Measurements from ENCODE around the gene AP5S1.

GRCh38 chr20:3819411-3820047 lies 818 bp upstream of the AP5S1 start:
- TF ChIP-seq, protein P1, sequence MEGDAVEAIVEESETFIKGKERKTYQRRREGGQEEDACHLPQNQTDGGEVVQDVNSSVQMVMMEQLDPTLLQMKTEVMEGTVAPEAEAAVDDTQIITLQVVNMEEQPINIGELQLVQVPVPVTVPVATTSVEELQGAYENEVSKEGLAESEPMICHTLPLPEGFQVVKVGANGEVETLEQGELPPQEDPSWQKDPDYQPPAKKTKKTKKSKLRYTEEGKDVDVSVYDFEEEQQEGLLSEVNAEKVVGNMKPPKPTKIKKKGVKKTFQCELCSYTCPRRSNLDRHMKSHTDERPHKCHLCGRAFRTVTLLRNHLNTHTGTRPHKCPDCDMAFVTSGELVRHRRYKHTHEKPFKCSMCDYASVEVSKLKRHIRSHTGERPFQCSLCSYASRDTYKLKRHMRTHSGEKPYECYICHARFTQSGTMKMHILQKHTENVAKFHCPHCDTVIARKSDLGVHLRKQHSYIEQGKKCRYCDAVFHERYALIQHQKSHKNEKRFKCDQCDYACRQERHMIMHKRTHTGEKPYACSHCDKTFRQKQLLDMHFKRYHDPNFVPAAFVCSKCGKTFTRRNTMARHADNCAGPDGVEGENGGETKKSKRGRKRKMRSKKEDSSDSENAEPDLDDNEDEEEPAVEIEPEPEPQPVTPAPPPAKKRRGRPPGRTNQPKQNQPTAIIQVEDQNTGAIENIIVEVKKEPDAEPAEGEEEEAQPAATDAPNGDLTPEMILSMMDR (IDR thresholded peaks at IDR 0.05), result no peak
- TF ChIP-seq POLR2A (IDR thresholded peaks at IDR 0.05) (no peak), POLR2AphosphoS5 (IDR thresholded peaks at IDR 0.05; ENCODE audit: insufficient read depth in 1 of 2, low read depth in 1 of 2) (no peak)

All from vagina (tissue), 2 donors.